ENCODE data around the gene LRRN2.
"Not testable (repeated sequence)": the region's sequence is repeated elsewhere in the genome, so short reads cannot be mapped to it uniquely, and the experiment has no call there.

The LRRN2 gene

DNA sequence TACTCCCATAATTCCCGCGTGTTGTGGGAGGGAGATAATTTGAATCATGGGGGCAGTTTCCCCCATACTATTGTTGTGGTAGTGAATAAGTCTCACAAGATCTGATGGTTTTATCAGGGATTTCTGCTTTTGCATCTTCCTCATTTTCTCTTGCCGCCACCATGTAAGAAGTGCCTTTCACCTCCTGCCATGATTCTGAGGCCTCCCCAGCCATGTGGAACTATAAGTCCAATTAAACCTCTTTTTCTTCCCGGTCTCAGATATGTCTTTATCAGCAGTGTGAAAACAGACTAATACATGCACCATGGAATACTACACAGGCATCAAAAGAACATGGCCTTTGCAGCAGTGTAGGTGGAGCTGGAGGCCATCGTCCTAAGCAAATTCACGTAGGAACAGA is 56.1 kb downstream of the LRRN2 start:
- DNase-seq (ENCODE audit: low spot score) = not testable (repeated sequence)

GRCh38 chr1:204628868-204629267 is 56.7 kb downstream of the LRRN2 start:
- DNase-seq (ENCODE audit: low spot score) = no peak

DNA sequence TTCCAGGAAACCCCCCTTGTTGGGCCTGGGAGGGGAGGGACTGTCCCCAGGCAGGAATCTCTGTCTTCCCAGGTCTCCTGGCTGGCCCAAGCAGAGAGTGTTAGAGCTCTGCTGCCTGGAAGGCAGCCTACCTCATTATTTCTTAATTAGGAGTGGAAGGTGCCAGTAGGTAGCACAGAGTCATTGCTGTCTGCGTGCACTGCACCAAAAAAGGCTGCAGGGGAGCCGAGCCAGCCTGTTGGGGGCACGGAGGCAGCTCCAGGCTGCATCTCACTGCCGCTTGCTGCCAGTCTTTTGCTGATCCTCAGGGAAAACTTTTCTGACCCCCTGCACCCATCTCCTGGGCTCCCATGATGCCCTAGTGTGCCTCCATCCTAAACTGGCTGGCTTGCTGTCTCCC is 58.1 kb downstream of the LRRN2 start:
- DNase-seq (ENCODE audit: low spot score) = no peak

- DNase-seq (ENCODE audit: low spot score) = no peak
Measured at GRCh38 chr1:204626381-204626780, 59.2 kb downstream of the LRRN2 start.

- DNase-seq (ENCODE audit: low spot score) = no peak
Measured at GRCh38 chr1:204624631-204625216, 60.8 kb downstream of the LRRN2 start.

DNA sequence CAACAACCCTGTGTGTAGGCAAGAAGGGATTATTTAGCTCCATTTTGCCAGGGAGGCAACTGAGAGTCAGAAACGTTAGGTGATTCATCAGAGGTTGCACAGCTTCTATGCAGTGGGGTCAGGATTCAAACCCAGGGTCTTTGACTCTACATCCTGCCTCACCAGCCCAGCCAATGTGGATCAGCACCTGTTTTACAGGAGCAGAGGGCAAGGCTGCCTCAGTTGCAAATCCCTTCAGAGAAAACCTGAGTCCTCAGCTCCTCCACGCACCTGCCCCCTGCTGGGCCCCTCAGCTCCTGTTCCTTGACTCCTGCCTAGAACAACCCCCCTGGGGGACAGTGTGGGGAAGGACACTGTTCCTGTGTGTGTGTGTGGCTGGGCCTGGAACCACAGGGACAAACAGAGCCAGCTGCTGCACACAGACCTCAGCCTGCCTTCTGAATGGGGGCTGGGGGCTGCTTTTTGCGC is 61.6 kb downstream of the LRRN2 start:
- peak; percentile 73 for DNase-seq (ENCODE audit: low spot score)

DNA sequence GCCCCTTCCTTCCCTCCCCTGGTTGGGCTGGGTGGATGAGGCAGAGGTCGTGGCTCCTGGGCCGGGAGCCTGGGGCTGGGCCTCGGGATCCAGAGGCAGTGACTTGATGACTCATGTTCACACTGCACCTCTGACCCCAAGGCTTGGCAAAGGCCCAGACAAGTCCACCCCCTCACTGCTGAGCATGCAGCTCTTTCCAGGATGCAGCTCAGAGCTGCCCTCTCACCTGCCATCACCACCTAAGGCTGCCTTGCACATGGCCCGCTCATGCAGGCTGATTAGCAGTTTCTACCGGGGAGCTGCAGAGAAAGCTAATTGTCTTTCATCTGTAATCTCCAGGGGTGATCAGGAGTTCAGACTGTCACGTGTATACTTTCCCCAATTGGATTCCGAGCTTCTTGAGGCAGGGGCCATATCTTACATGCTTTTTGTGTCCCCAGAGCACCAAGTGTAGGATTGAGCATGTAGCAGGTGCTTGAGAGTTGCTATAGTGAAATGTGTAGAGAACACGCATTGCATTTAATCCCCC is 62.1 kb downstream of the LRRN2 start:
- peak; percentile 73 for DNase-seq (ENCODE audit: low spot score)

- DNase-seq (ENCODE audit: low spot score) = no peak
Measured at GRCh38 chr1:204621996-204622395, 63.5 kb downstream of the LRRN2 start.

DNA sequence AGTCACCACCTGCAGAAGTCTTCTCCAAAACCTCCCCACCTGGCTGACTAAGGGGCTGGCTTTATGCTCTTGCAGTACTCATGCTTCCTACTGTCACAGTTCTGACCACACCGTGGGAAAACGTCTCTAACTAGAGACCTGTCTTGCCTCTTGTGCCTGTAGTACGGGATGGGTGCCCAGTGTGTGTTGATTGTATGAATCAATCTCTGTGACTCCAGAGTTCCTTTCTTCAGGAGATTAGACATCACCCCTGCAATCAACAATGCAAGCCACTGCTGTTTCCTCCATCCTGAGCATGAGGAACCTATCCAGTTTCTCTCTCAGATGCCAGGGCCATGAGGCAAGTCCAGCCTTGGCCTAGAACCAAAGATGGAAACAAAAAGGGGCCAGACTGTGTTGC is 64.1 kb downstream of the LRRN2 start:
- DNase-seq (ENCODE audit: low spot score) = no peak

GRCh38 chr1:204619721-204620120 is 65.8 kb downstream of the LRRN2 start:
- peak; percentile 66 for DNase-seq (ENCODE audit: low spot score)

GRCh38 chr1:204618148-204618760 is 67.3 kb downstream of the LRRN2 start:
- DNase-seq (ENCODE audit: low spot score) = no peak

GRCh38 chr1:204617256-204618147 is 68.0 kb downstream of the LRRN2 start:
- no peak for DNase-seq (ENCODE audit: low spot score)

DNA sequence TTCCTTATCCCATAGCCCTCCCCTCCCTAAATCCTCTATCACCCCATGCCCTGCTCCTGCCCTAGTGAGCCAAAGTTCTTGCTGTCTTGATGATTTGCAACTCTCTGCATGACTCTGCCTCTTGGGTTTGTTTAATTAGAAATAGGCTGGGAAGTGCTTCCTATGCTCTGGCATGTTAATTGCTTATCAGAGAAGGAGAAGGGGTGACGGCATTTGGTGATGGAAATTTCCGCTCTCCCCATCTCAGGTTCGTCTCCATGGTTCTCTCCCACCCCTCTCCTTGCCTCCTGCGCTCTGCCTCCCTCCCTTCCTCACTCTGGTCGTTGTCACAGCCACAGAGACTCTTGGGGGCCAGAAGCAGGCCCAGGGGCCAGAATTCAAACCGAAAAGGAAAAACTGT is 68.9 kb downstream of the LRRN2 start:
- no peak for DNase-seq (ENCODE audit: low spot score)

DNA sequence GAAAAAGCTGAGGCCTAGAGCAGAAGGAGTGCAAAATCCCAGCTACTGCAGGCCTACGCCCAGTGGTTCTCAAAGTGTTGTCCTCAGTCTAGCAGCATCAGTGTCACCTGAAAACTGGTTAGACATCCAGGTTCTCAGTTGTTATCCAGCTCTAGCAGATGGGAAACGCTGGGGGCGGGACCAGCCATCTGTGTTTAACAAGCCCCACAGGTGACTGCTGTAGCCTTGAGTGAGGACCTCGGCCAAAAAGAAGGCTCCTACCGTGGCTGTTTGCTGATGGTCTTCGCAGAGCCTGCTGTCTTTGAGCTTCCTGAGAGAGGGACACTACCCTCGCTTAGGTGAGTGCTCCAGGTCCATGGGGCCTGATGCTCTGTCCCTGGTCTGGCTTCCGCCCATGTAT is 69.7 kb downstream of the LRRN2 start:
- no peak for DNase-seq (ENCODE audit: low spot score)

GRCh38 chr1:204613636-204614035 is 71.9 kb downstream of the LRRN2 start:
- no peak for DNase-seq (ENCODE audit: low spot score)

- no peak for DNase-seq (ENCODE audit: low spot score)
Measured at GRCh38 chr1:204612326-204612725, 73.2 kb downstream of the LRRN2 start.

DNA sequence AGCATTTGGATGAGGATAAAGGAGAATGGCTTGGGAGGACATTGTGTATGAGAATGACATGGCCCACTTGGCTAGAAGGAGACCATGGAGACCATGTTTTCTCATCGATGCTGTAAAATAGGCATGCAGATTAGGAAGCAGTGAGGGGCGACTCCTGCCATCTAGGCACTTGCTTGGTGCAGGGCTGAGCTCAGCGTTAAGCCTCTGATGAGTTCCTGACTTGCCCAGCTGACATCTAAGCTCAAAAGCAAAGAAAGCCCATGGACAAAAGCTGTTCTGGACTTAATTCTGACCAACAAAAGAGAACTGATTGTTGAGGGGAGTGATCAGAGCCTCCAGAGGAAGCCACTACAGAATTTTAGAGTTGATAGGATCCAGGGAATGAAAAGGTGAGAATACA is 74.5 kb downstream of the LRRN2 start:
- DNase-seq (ENCODE audit: low spot score) = no peak

- DNase-seq (ENCODE audit: low spot score) = no peak
Measured at GRCh38 chr1:204607910-204608309, 77.6 kb downstream of the LRRN2 start.

DNA sequence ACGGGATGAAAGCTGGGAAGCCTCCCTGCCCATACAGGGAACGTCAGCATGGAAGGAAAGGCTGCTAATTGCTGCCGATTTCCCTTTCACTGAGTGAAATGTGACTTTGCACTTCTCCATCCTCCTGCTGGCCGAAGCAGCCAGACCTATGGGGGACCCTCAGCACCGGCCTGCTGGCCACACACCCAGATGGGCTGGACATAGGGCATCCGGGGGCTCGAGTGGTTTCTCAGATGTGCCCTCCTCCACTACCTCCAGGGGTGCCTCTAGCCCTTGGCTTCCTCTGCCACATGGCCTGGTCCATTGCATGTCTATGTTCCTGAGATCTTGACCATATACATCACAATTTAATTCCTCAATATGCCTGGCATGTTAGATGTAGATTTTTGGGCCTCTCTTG is 79.7 kb downstream of the LRRN2 start:
- no peak for DNase-seq (ENCODE audit: low spot score)

DNA sequence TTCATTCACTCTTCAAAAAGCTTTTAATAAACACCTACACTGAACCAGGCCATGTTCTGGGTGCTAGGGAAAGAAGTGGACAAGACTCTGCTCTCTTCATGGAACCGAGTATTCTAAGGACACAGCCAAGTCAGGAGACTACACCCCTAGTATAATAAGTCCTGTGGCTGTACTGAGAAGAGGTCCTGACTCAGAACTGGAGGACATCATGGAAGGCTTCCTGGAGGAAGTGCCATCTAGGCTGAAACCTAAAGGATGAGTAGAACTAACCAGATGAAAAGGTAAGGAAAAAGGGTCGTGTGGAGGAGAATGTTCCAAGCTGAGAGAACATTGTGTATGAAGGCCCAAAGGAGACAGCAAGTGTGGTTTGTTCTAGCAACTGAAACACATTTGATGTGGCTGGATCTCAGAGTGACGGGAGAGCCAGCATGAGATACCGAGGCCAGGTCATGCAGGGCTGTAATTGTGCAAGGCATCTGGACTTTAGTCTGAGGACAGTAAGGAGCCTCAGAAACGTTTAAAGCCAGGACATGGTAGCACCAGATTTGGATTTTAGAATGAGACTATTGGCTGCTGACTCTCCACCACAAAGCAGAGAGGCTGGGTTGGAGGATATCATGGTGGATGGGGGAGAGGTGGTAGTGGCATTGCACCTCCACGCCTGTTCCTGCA is 82.5 kb downstream of the LRRN2 start:
- DNase-seq (ENCODE audit: low spot score) = no peak

DNA sequence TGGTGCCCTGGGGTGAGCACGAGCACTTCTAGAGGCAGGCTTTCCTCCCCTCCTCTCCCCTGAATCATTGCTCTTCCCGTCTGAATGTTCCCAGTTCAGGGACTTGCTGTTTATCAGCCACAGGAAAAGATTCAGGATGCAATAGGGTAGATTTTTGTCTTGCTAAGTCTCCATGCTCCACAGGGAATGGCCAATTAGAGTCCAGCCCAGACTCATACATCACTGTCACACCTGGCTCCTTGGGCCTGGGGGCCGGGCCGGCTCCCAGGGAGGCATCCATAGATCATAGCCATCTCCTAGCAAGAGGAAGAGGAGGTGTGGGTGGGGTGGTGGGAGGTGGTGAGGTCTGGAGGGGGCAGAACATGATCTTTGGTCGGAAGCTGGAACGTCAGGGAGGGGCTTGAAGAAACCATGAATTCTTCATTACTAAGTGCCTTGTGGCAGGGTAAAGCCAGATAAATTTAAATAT is 83.4 kb downstream of the LRRN2 start:
- DNase-seq (ENCODE audit: low spot score) = peak; percentile 33

DNA sequence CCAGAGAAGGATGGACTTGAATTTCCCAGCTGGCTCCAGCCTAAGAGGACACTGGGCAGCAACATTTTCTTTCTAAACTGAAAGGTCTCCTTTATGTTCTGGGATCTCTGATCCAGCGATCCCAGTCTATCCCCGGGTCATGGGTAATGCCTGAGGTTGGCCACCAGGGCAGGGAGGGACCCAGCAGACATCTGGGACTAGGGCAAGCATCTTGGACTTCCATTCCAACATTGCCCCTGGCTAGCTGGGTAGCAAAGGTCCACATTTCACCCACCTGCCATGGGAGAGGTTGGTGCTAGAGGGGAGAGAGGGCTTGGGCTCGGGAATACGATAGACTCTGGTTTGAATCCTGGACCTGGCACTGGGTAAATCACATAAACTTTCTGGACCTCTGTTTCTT is 84.6 kb downstream of the LRRN2 start:
- DNase-seq (ENCODE audit: low spot score) = peak; percentile 56
